ENCODE data around the gene PLS1. TPM values are rescaled to one million over a fixed set of nuclear protein-coding genes. Genes with fewer than 3 reads are reported as not detected.
A peak's percentile ranks its signal among the peaks of the same experiment; 100 is the strongest.

The PLS1 gene
- total and polyA plus RNA-seq, 2 of the 8 experiments (the other 6 are each of a cell fraction or from before 2014, with no cell fraction given), result 18.7 to 44.7 TPM

DNA sequence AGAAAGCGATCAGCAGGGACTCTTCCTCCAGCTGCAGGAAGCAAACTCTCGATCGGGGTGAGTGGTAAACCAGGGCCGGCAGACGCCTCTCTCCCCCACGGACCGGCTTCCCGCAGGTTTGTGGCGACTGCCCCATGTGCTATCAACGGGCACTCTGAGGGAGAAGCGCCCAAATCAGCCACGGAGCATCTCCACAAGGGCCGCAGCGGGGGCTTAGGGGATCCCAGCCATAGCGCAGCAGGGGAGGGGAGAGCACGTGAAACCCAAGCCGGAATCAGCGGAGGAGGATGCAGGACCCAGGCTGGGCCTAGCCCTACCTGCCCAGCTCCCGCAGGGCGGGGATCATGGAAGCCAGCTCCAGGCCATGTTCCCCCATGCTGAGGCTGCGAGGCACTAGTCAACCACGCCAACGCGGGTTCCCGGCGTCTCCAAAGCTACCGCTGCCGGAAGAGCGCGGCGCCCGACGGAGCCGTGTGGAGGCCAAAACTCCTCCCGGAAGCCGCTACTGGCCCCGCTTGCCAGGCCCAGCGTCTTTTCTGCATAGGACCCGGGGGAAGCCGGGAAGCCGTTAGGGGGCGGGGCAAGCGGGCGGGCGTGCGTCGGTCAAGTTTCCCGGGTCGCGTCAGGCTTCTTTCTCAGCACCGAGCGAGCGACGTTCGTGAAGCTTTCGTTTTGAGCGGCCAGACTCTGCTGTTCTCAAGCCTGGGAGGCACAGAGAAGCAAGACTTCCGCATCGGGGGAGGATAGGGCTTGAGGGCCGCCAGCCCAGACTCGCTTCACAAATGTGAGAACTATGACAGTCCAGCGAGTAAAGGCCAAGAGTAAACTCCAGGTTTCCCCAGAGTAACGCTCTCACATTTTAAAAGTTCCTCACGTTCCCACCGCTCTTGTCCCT, 17.6 kb upstream of the PLS1 start, which contains the start of gene ATR (continued):
- TF ChIP-seq MAFK (IDR thresholded peaks at IDR 0.05; ENCODE audit: low read depth, low read length) (no peak), SIN3A (conservative IDR thresholded peaks at IDR 0.05 in 1 of 2, IDR thresholded peaks at IDR 0.05 in 1 of 2; ENCODE audit: low read depth in 1 of 2, low read length in 2 of 2) (peak; percentile 78 to 88; a peak in 2 of 4 replicates), TAF1 (IDR thresholded peaks at IDR 0.05; ENCODE audit: low read depth, low read length) (peak; percentile 96), CBX5 (IDR thresholded peaks at IDR 0.05; ENCODE audit: low read depth, low read length) (no peak), TEAD4 (IDR thresholded peaks at IDR 0.05; ENCODE audit: low read depth, low read length) (no peak), CREB1 (IDR thresholded peaks at IDR 0.05) (peak; percentile 77), POLR2AphosphoS5 (IDR thresholded peaks at IDR 0.05; ENCODE audit: low read depth, low read length) (peak; percentile 92), KDM4A (IDR thresholded peaks at IDR 0.05; ENCODE audit: low read depth, low read length, severe bottlenecking) (peak; percentile 96), TAF7 (optimal IDR thresholded peaks at IDR 0.05; ENCODE audit: borderline replicate concordance, low read depth, low read length) (peak; percentile 80)
- TF ChIP-seq, protein P1, sequence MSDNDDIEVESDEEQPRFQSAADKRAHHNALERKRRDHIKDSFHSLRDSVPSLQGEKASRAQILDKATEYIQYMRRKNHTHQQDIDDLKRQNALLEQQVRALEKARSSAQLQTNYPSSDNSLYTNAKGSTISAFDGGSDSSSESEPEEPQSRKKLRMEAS (IDR thresholded peaks at IDR 0.05), result peak; percentile 92
